DMS 273 treated with DMSO at 0.1 percent for 48 hours (cell line): ENCODE results near the gene CD33.
"Not testable (repeated sequence)": the region's sequence is repeated elsewhere in the genome, so short reads cannot be mapped to it uniquely, and the experiment has no call there.

ENCODE experiments used
- DNase-seq: peaks from one replicate; lab custom pipeline; 2025; lab: John Stamatoyannopoulos, UW

Gene CD33

GRCh38 chr19:51224898-51225393 lies at the start of gene CD33:
TSS of gene CD33 (plus strand) at chr19:51225080. CDS start at chr19:51225119, 39 bp downstream.
- DNase-seq: not testable (repeated sequence)

- no peak for DNase-seq
Observed at GRCh38 chr19:51179256-51179655, 45.6 kb upstream of the CD33 start.

DNA sequence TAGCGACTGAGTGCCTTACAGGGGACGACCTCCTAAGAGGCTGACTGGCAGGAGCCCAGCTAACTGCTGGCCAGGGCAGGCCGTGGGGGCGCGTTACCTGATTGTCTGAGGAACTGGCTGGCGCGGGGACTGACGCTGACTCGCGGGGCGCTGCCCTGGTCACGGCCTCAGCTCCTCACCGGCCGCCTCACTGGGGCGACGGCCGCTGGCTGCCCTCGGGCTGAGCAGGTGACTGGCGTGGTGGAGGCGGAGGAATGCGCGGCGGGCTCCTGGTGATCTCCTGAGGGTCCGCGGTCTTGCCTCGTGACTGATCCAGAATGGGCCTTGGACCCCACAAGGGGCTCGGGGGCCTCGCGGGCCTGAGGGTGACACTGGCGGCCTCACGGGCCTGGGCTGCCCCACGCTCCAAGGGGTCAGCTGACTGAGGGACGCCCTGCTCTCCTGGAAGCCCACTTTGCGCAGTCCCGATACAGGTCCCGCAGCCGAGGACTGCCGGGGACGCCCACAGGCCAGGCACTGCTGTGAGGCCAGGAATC lies 43.4 kb upstream of the CD33 start:
- no peak for DNase-seq

DNA sequence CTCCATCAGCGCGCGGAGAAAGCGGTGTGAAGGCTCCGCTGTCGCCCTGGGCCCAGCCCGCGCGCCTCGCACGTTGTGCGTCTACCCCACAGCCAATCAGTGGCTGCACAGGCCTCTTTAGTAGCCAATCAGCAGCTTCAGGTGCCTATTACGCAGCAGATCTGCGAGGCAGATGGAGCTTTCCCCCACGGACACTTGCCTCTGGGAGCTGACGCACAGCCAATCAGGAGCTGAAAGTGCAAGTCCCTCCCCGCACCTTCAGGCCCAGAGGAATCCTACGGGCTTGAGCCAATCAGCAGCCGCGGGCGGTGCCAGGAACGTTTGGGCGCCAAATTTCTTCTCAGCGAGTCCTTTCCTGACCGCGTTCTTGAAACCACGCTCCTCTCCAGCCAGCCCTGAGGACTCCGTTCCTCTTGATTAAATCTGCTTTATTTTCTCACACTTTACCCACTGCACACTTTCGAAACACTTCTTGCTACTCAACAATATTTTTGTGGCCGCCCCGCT lies 42.9 kb upstream of the CD33 start:
- no peak for DNase-seq

DNA sequence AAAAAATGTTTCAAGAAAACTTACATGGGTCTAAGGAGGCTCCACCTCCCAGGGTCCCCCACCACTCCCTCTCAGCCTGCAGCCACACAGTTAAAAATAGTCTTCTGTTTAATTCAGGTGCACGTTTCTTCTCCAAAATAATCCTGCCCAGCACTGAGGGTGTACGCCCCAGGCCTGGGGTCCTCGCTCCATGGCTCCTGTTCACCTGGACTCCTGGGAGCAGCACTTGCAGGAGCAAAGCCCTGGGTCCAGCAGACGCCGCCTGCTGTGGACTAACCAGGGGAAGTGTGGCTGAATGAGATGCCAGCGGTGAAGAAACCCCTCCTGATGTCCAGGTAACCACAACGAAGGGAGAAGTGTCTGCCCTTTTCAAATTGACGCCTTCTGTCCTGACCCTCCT lies 41.3 kb upstream of the CD33 start:
- DNase-seq: no peak

GRCh38 chr19:51185069-51185867 lies 39.6 kb upstream of the CD33 start:
- no peak for DNase-seq

DNA sequence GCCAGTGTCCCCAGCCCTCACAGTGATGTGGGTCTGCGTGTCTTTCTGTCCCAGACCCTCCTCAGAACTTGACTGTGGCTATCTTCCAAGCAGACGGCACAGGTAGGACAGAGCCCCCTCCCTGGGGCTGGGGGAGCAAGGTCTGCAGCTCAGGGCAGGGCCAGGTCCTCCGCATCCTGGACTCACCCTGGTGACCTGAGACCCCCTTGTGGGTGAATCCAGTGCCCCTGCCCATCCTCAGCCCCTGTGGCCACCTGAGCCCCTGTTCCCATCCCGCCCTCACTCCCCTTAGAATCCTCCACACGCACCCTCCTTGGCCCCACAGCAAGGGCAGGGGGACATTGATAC lies 39.0 kb upstream of the CD33 start:
- no peak for DNase-seq

- no peak for DNase-seq
Observed at GRCh38 chr19:51186323-51186722, 38.6 kb upstream of the CD33 start.

DNA sequence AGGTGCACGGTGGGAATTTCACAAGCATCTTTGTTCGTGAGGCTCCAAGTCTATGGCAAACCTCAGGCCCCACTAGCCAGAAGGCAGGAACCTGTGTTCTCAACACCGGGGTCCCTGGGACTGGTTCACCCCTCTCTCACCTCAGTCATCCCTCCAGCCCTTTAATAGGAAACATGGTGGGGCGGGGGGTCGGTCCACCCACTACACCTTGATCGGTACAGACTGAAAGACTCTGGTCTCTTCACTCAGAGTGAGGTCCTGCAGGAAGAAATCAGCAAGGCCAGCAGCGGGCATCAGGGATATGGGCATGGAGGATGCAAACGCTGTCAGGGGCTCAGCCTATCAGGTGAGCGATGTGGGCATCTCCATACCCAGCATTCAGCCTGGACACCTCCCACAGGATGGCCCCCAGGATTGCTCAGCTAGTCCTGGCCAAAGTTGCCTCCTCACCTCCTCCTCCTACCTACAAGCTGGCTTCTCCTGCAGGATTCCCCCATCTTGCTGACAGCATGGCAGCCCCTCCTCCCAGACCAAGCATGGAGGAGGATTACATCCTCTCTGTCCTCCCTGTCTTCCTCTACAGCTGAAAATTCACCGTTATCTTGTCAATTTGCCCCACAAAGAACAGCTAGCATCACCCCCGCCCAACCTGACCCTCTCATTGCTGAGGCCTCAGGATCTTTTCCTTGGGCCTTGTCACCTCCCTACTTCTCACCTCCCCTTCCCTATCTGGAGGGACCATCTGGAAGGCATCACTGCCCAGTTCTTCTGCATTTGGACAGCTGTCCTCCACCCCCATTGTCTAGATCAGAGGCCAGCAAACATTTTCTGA lies 37.3 kb upstream of the CD33 start:
- no peak for DNase-seq

- DNase-seq: no peak
Observed at GRCh38 chr19:51188227-51188559, 36.7 kb upstream of the CD33 start.

- DNase-seq: no peak
Observed at GRCh38 chr19:51192689-51193088, 32.2 kb upstream of the CD33 start.

GRCh38 chr19:51194527-51195315 lies 30.2 kb upstream of the CD33 start:
- no peak for DNase-seq

DNA sequence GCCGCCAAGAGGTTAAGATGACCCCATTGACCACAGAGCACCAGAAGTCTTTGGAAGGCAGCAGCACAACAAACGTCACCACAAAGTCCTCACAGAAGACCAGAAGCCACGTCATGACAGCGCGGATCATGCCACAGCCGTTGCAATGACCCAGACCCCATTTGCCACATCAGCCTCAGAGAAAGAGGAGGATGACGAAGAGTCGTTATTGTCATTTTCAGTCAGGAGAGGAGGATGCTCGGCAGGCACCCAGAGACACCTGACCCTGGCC lies 29.6 kb upstream of the CD33 start:
- DNase-seq: no peak

DNA sequence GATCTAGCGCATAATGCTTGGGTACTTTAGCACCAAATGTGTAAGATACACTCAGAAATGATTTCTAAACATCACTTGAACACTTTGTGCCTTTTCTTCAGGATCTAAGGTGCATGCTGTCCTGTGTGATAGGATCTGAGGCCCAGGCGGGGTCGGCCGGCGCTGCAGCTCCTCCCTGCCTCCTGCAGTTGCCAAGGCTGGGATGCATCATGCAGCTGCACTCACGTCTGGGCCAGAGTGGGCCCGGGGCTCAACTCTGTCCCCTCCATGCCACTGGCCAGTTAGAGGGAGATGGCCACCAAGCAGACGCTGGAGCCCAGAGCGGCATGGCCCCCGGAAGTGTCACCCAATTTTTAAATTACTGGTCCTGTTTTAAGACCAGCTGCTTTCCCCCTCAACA lies 29.3 kb upstream of the CD33 start:
- DNase-seq: no peak

- DNase-seq: no peak
Observed at GRCh38 chr19:51196181-51196580, 28.7 kb upstream of the CD33 start.

- no peak for DNase-seq
Observed at GRCh38 chr19:51198641-51199040, 26.2 kb upstream of the CD33 start.

- DNase-seq: no peak
Observed at GRCh38 chr19:51200071-51200666, 24.7 kb upstream of the CD33 start.

DNA sequence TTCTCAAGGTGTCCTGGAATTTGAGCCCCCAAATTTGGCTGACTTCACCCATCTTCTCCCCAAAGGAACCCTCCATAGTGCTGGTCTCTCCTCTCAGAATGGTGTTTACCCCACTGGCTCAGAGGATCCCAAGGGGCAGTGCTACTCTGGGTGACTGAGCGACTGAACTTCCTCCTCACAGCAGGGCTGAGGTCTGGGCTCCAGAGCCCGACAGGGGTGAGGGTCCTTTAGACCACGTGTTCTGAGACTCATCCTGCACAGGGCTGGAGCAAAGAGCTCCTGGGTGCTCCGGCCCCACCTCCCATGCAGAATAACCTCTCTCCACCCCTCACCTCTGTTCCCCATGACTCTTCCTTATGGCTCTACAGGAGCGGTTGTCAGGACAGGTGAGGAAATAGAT lies 23.2 kb upstream of the CD33 start:
- no peak for DNase-seq

DNA sequence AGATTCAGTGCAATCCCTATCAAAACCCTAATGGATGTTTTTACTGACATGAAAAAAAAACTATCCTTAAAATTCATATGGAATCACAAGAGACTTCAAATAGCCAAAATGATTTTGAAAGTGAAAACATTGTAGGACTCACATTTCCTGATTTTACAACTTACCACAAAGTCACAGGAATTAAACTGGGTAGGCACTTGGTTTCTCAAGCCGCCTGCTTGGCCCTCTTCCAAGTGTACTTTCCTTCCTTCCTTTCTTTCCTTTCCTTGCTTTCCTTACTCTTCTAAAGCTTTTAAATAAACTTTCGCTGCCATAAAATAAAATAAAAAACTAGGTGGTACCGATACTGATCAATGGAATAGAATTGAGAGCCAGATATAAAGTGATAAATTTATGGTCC lies 21.0 kb upstream of the CD33 start:
- no peak for DNase-seq

DNA sequence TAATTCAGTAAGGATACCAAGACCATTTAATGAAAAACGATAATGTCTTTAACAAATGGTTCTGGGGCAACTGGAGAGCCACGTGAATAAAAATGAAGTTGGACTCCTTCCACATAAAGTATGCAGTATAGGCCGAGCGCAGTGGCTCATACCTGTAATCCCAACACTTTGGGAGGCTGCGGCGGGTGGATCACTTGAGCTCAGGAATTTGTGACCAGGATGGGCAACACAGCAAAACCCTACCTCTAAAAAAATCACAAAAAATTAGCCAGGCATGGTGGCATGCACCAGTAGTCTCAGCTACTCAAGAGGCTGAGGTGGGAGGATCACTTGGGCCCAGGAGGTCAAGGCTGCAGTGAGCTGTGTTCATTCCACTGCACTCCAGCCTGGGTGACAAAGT lies 20.6 kb upstream of the CD33 start:
- no peak for DNase-seq

GRCh38 chr19:51207747-51208146 lies 17.1 kb upstream of the CD33 start:
- DNase-seq: no peak

DNA sequence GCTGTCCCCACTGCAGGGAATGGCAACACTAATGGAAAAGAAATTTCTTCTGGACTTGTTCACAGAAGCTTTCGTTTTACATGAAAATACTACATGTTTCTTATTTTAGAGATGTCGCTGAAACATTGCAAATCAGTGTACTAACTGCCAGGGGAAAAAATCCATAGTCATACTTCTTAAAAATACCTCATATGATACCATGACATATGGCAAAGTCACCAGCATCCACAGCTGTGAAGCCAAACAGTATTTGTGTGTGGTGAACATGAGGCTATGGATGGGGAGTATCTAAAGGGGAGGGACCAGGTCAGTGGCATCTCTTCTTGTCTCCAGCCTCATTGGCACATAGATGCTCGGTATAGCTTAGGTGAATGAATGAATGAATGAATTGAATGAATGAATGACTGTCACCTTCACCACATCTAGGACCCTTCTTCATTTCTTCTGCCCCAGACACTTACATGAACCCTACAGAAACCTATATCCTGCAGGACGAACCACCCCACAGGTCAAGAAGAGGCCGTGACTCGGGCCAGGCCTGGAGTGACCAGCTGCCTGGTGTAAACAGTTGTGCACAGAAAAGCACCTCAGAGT lies 14.6 kb upstream of the CD33 start:
- DNase-seq: no peak
